ENCODE results near the gene BCL11B. TPM values are rescaled to one million over a fixed set of nuclear protein-coding genes. Genes with fewer than 3 reads are reported as not detected.
A peak's percentile ranks its signal among the peaks of the same experiment; 100 is the strongest.

BCL11B gene
- total RNA-seq, 2 experiments from 2014 or later: 68.6 to 70.6 TPM

GRCh38 chr14:99203080-99203479 lies 68.9 kb downstream of the BCL11B start:
- ATAC-seq: peak; percentile 21
- ChIA-PET POLR2A (interaction anchor here (1.1 to 1.5 kb wide), 4 partner anchors 26 to 65 kb away, joined by 3 to 6 read pairs (median 4); no protein-coding TSS in a partner anchor), CTCF (interaction anchor here (1.2 to 3.9 kb wide), 5 partner anchors 11 to 63 kb away, joined by 4 to 13 read pairs (median 6); no protein-coding TSS in a partner anchor)
- Mint-ChIP-seq H3K27me3 (ENCODE audit: low read depth) (no peaks in the 10 kb centered on the region), H3K4me1 (ENCODE audit: low read depth) (peaks cover 98% of the 10 kb centered on the region), H3K9me3 (ENCODE audit: insufficient read depth) (no peaks in the 10 kb centered on the region), H3K36me3 (ENCODE audit: low read depth) (peaks cover 82% of the 10 kb centered on the region), H3K4me3 (peak overlapping the region; percentile 42), H3K27ac (peak overlapping the region; percentile 82)
- DNase-seq: no peak

GRCh38 chr14:99202516-99202915 lies 69.5 kb downstream of the BCL11B start:
- ATAC-seq (no peak), DNase-seq (no peak)
- Mint-ChIP-seq H3K36me3 (ENCODE audit: low read depth) (peaks cover 82% of the 10 kb centered on the region), H3K27ac (peak overlapping the region; percentile 82), H3K4me1 (ENCODE audit: low read depth) (peaks cover 98% of the 10 kb centered on the region), H3K4me3 (peak overlapping the region; percentile 42), H3K9me3 (ENCODE audit: insufficient read depth) (no peaks in the 10 kb centered on the region), H3K27me3 (ENCODE audit: low read depth) (no peaks in the 10 kb centered on the region)
- ChIA-PET POLR2A (interaction anchor here (1.1 to 1.5 kb wide), 4 partner anchors 27 to 65 kb away, joined by 3 to 6 read pairs (median 4); no protein-coding TSS in a partner anchor), CTCF (interaction anchor here (1.0 to 3.9 kb wide), 9 partner anchors 8 to 65 kb away, joined by 3 to 13 read pairs (median 4); no protein-coding TSS in a partner anchor)

GRCh38 chr14:99201351-99202073 lies 70.5 kb downstream of the BCL11B start:
- ChIA-PET CTCF (interaction anchor here (1.0 to 3.9 kb wide), 7 partner anchors 9 to 66 kb away, joined by 3 to 13 read pairs (median 4); no protein-coding TSS in a partner anchor), POLR2A (interaction anchor here (1.2 to 1.5 kb wide), 4 partner anchors 28 to 66 kb away, joined by 3 to 6 read pairs (median 4); no protein-coding TSS in a partner anchor)
- DNase-seq (peak; percentile 60), ATAC-seq (peak; percentile 25)
- Mint-ChIP-seq H3K4me1 (ENCODE audit: low read depth) (peaks cover 98% of the 10 kb centered on the region), H3K9me3 (ENCODE audit: insufficient read depth) (no peaks in the 10 kb centered on the region), H3K36me3 (ENCODE audit: low read depth) (peaks cover 83% of the 10 kb centered on the region), H3K27me3 (ENCODE audit: low read depth) (no peaks in the 10 kb centered on the region), H3K27ac (peak overlapping the region; percentile 82), H3K4me3 (peak overlapping the region; percentile 40)

GRCh38 chr14:99200654-99201005 lies 71.4 kb downstream of the BCL11B start:
- H3K36me3 Mint-ChIP-seq (ENCODE audit: low read depth): peaks cover 82% of the 10 kb centered on the region
- CTCF ChIA-PET: interaction anchor here (3.9 kb wide), 1 partner anchor 65 kb away, joined by 13 read pairs; no protein-coding TSS in a partner anchor
- peak overlapping the region; percentile 82 for H3K27ac Mint-ChIP-seq
- POLR2A ChIA-PET: interaction anchor here (1.0 to 1.2 kb wide), 3 partner anchors 11 to 71 kb away, joined by 3 read pairs; partner anchors contain the start of gene BCL11B
- no peaks in the 10 kb centered on the region for H3K9me3 Mint-ChIP-seq (ENCODE audit: insufficient read depth)
- no peaks in the 10 kb centered on the region for H3K27me3 Mint-ChIP-seq (ENCODE audit: low read depth)
- no peak overlapping the region for H3K4me3 Mint-ChIP-seq
- no peak for ATAC-seq
- no peak for DNase-seq
- peaks cover 98% of the 10 kb centered on the region for H3K4me1 Mint-ChIP-seq (ENCODE audit: low read depth)

GRCh38 chr14:99199846-99200653 lies 71.9 kb downstream of the BCL11B start:
- Mint-ChIP-seq H3K27ac (peak overlapping the region; percentile 74), H3K4me3 (peak overlapping the region; percentile 38), H3K9me3 (ENCODE audit: insufficient read depth) (no peaks in the 10 kb centered on the region), H3K4me1 (ENCODE audit: low read depth) (peaks cover 98% of the 10 kb centered on the region), H3K27me3 (ENCODE audit: low read depth) (no peaks in the 10 kb centered on the region), H3K36me3 (ENCODE audit: low read depth) (peaks cover 82% of the 10 kb centered on the region)
- CTCF ChIA-PET: interaction anchor here (3.9 kb wide), 1 partner anchor 66 kb away, joined by 13 read pairs; no protein-coding TSS in a partner anchor
- ATAC-seq: no peak
- POLR2A ChIA-PET: interaction anchor here (0.6 to 1.2 kb wide), 4 partner anchors 11 to 608 kb away, joined by 3 read pairs; partner anchors contain the start of gene BCL11B
- DNase-seq: no peak

GRCh38 chr14:99198746-99199502 lies 73.1 kb downstream of the BCL11B start:
- no peak for ATAC-seq
- H3K4me3 Mint-ChIP-seq: peak overlapping the region; percentile 38
- POLR2A ChIA-PET: no interaction called here
- peak overlapping the region; percentile 68 for H3K27ac Mint-ChIP-seq
- peaks cover 98% of the 10 kb centered on the region for H3K4me1 Mint-ChIP-seq (ENCODE audit: low read depth)
- H3K36me3 Mint-ChIP-seq (ENCODE audit: low read depth): peaks cover 82% of the 10 kb centered on the region
- H3K9me3 Mint-ChIP-seq (ENCODE audit: insufficient read depth): no peaks in the 10 kb centered on the region
- DNase-seq: no peak
- CTCF ChIA-PET: interaction anchor here (0.9 to 1.6 kb wide), 3 partner anchors 10 to 56 kb away, joined by 3 to 4 read pairs (median 3); no protein-coding TSS in a partner anchor
- no peaks in the 10 kb centered on the region for H3K27me3 Mint-ChIP-seq (ENCODE audit: low read depth)

- Mint-ChIP-seq H3K4me1 (ENCODE audit: low read depth) (peaks cover 98% of the 10 kb centered on the region), H3K27ac (peak overlapping the region; percentile 68), H3K9me3 (ENCODE audit: insufficient read depth) (no peaks in the 10 kb centered on the region), H3K27me3 (ENCODE audit: low read depth) (no peaks in the 10 kb centered on the region), H3K36me3 (ENCODE audit: low read depth) (peaks cover 85% of the 10 kb centered on the region), H3K4me3 (no peak overlapping the region)
- CTCF ChIA-PET: interaction anchor here (1.1 to 1.3 kb wide), 2 partner anchors 9 to 35 kb away, joined by 4 read pairs; no protein-coding TSS in a partner anchor
- DNase-seq (no peak), ATAC-seq (no peak)
- POLR2A ChIA-PET: interaction anchor here (0.7 to 1.2 kb wide), 2 partner anchors 10 to 73 kb away, joined by 3 to 4 read pairs; no protein-coding TSS in a partner anchor
Observed at GRCh38 chr14:99196310-99196650, 75.7 kb downstream of the BCL11B start.

- Mint-ChIP-seq H3K4me3 (no peak overlapping the region), H3K9me3 (ENCODE audit: insufficient read depth) (no peaks in the 10 kb centered on the region), H3K36me3 (ENCODE audit: low read depth) (peaks cover 84% of the 10 kb centered on the region), H3K27ac (peak overlapping the region; percentile 95), H3K27me3 (ENCODE audit: low read depth) (no peaks in the 10 kb centered on the region), H3K4me1 (ENCODE audit: low read depth) (peaks cover 98% of the 10 kb centered on the region)
- ATAC-seq (no peak), DNase-seq (no peak)
- CTCF ChIA-PET: interaction anchor here (1.3 kb wide), 2 partner anchors 10 to 1056 kb away, joined by 3 to 4 read pairs; no protein-coding TSS in a partner anchor
- POLR2A ChIA-PET: interaction anchor here (1.2 to 2.2 kb wide), 2 partner anchors 9 to 11 kb away, joined by 3 to 5 read pairs; no protein-coding TSS in a partner anchor
Observed at GRCh38 chr14:99195602-99196309, 76.2 kb downstream of the BCL11B start.

GRCh38 chr14:99194736-99195135 lies 77.3 kb downstream of the BCL11B start:
- POLR2A ChIA-PET: interaction anchor here (0.6 to 2.2 kb wide), 4 partner anchors 10 to 74 kb away, joined by 3 to 5 read pairs (median 3); no protein-coding TSS in a partner anchor
- peaks cover 97% of the 10 kb centered on the region for H3K4me1 Mint-ChIP-seq (ENCODE audit: low read depth)
- CTCF ChIA-PET: interaction anchor here (0.8 to 1.3 kb wide), 4 partner anchors 34 to 1055 kb away, joined by 3 to 9 read pairs (median 4); partner anchors contain the start of gene BCL11B
- H3K9me3 Mint-ChIP-seq (ENCODE audit: insufficient read depth): no peaks in the 10 kb centered on the region
- H3K27me3 Mint-ChIP-seq (ENCODE audit: low read depth): no peaks in the 10 kb centered on the region
- DNase-seq: no peak
- H3K4me3 Mint-ChIP-seq: peak overlapping the region; percentile 16
- ATAC-seq: no peak
- H3K36me3 Mint-ChIP-seq (ENCODE audit: low read depth): peaks cover 82% of the 10 kb centered on the region
- peak overlapping the region; percentile 95 for H3K27ac Mint-ChIP-seq

GRCh38 chr14:99194136-99194535 lies 77.9 kb downstream of the BCL11B start:
- no peak for ATAC-seq
- Mint-ChIP-seq H3K27me3 (ENCODE audit: low read depth) (no peaks in the 10 kb centered on the region), H3K4me1 (ENCODE audit: low read depth) (peaks cover 97% of the 10 kb centered on the region), H3K4me3 (no peak overlapping the region), H3K9me3 (ENCODE audit: insufficient read depth) (no peaks in the 10 kb centered on the region), H3K36me3 (ENCODE audit: low read depth) (peaks cover 81% of the 10 kb centered on the region), H3K27ac (peak overlapping the region; percentile 95)
- POLR2A ChIA-PET: interaction anchor here (0.7 to 2.2 kb wide), 3 partner anchors 10 to 75 kb away, joined by 3 to 5 read pairs (median 3); no protein-coding TSS in a partner anchor
- no peak for DNase-seq
- CTCF ChIA-PET: interaction anchor here (0.8 to 1.3 kb wide), 4 partner anchors 35 to 1055 kb away, joined by 3 to 9 read pairs (median 4); partner anchors contain the start of gene BCL11B
